ENCODE results near the gene DHX32. TPM values are rescaled to one million over a fixed set of nuclear protein-coding genes. Genes with fewer than 3 reads are reported as not detected.

DHX32 gene
- total RNA-seq, 1 experiment from 2014 or later, result 36.2 TPM

GRCh38 chr10:125857185-125857760 is 23.8 kb downstream of the DHX32 start:
- Histone ChIP-seq H3K9me3 (ENCODE audit: low read depth, low read length, poor library complexity, severe bottlenecking) (no peaks in the 10 kb centered on the region), H3K4me3 (ENCODE audit: low read depth, low read length, poor library complexity, severe bottlenecking) (no peak overlapping the region), H3K27me3 (replicated peaks; ENCODE audit: insufficient read depth, low read depth, low read length, poor library complexity) (no peaks in the 10 kb centered on the region), H3K27ac (ENCODE audit: low read depth, low read length, poor library complexity, severe bottlenecking) (no peak overlapping the region), H3K36me3 (ENCODE audit: insufficient read depth, low read length, poor library complexity, severe bottlenecking) (peaks cover 10% of the 10 kb centered on the region), H3K4me1 (ENCODE audit: insufficient read depth, low read length, poor library complexity, severe bottlenecking) (no peaks in the 10 kb centered on the region)
- intact Hi-C loops (cut with micrococcal nuclease; ENCODE audit: unreplicated experiment), result no loop called here
- ChIA-PET POLR2A (ENCODE audit: low non-redundant PET) (no interaction called here), CTCF (no interaction called here)
- no peak for DNase-seq (ENCODE audit: low spot score)
- TF ChIP-seq EZH2 (IDR thresholded peaks at IDR 0.05; ENCODE audit: borderline replicate concordance, low read depth, low read length, poor library complexity, severe bottlenecking), result no peak
- no peak for TF ChIP-seq CTCF (conservative IDR thresholded peaks at IDR 0.05; ENCODE audit: low read depth, low read length)
- BruUV-seq (replicated peaks), result no TSS peak

- Histone ChIP-seq H3K27ac (ENCODE audit: low read depth, low read length, poor library complexity, severe bottlenecking) (no peak overlapping the region), H3K36me3 (ENCODE audit: insufficient read depth, low read length, poor library complexity, severe bottlenecking) (peaks cover 19% of the 10 kb centered on the region), H3K27me3 (replicated peaks; ENCODE audit: insufficient read depth, low read depth, low read length, poor library complexity) (no peaks in the 10 kb centered on the region), H3K4me3 (ENCODE audit: low read depth, low read length, poor library complexity, severe bottlenecking) (no peak overlapping the region), H3K9me3 (ENCODE audit: low read depth, low read length, poor library complexity, severe bottlenecking) (no peaks in the 10 kb centered on the region), H3K4me1 (ENCODE audit: insufficient read depth, low read length, poor library complexity, severe bottlenecking) (no peaks in the 10 kb centered on the region)
- POLR2A ChIA-PET (ENCODE audit: low non-redundant PET), result no interaction called here
- CTCF ChIA-PET, result no interaction called here
- no peak for TF ChIP-seq CTCF (conservative IDR thresholded peaks at IDR 0.05; ENCODE audit: low read depth, low read length)
- TF ChIP-seq EZH2 (IDR thresholded peaks at IDR 0.05; ENCODE audit: borderline replicate concordance, low read depth, low read length, poor library complexity, severe bottlenecking), result no peak
- DNase-seq (ENCODE audit: low spot score), result no peak
- intact Hi-C loops (cut with micrococcal nuclease; ENCODE audit: unreplicated experiment), result no loop called here
- BruUV-seq (replicated peaks), result no TSS peak
These were observed 28.6 kb downstream of the DHX32 start for GRCh38 chr10:125852487-125852886.

GRCh38 chr10:125850766-125851731 is 30.0 kb downstream of the DHX32 start:
- no peak overlapping the region for H3K27ac ChIP-seq (ENCODE audit: low read depth, low read length, poor library complexity, severe bottlenecking)
- CTCF ChIA-PET, result no interaction called here
- H3K36me3 ChIP-seq (ENCODE audit: insufficient read depth, low read length, poor library complexity, severe bottlenecking), result peaks cover 19% of the 10 kb centered on the region
- no peaks in the 10 kb centered on the region for H3K4me1 ChIP-seq (ENCODE audit: insufficient read depth, low read length, poor library complexity, severe bottlenecking)
- BruUV-seq (replicated peaks), result no TSS peak
- no peaks in the 10 kb centered on the region for H3K27me3 ChIP-seq (replicated peaks; ENCODE audit: insufficient read depth, low read depth, low read length, poor library complexity)
- no peak for DNase-seq (ENCODE audit: low spot score)
- no peak for TF ChIP-seq CTCF (conservative IDR thresholded peaks at IDR 0.05; ENCODE audit: low read depth, low read length)
- POLR2A ChIA-PET (ENCODE audit: low non-redundant PET), result no interaction called here
- H3K9me3 ChIP-seq (ENCODE audit: low read depth, low read length, poor library complexity, severe bottlenecking), result no peaks in the 10 kb centered on the region
- H3K4me3 ChIP-seq (ENCODE audit: low read depth, low read length, poor library complexity, severe bottlenecking), result no peak overlapping the region
- intact Hi-C loops (cut with micrococcal nuclease; ENCODE audit: unreplicated experiment), result no loop called here
